Mucosa of descending colon (tissue), 3 donors: Measurements from ENCODE around the gene TMEM31. TPM values are rescaled to one million over a fixed set of nuclear protein-coding genes. Genes with fewer than 3 reads are reported as not detected.

Experiments used
- ATAC-seq: fragments of 200-7000 bp; cut with Tn5 transposase; one replicate; pipeline ENCODE4 v1.9.1; 2020; ENCODE audit warnings: mild to moderate bottlenecking, moderate library complexity
- DNase-seq, 3 donors: peaks; one replicate each; pipeline ENCODE4 v3.0.0-alpha.2; 2020
- H3K36me3 ChIP-seq: fragments of 200-600 bp; one replicate; pipeline ENCODE4 v1.8.0; 2021; ENCODE audit warnings: low read depth, mild to moderate bottlenecking
- H3K4me1 ChIP-seq: fragments of 200-600 bp; one replicate; pipeline ENCODE4 v1.8.0; 2021; ENCODE audit warnings: low read depth, mild to moderate bottlenecking
- H3K4me3 ChIP-seq: fragments of 200-600 bp; one replicate; pipeline ENCODE4 v1.8.0; 2021; ENCODE audit warnings: mild to moderate bottlenecking
- H3K9me3 ChIP-seq: fragments of 200-600 bp; one replicate; pipeline ENCODE4 v1.8.0; 2021; ENCODE audit warnings: mild to moderate bottlenecking
- CTCF ChIP-seq: fragments of 200-600 bp; IDR thresholded peaks from one replicate; pipeline ENCODE4 v1.8.0; 2022; ENCODE audit warnings: antibody characterized with exemption, mild to moderate bottlenecking
- intact Hi-C, 2 donors: fragments of 100-400 bp; cut with DNase I in 1 of 2; cut with micrococcal nuclease in 1 of 2; formaldehyde crosslinking; loops; one replicate each; pipeline versions ENCODE4 v1.11.0 to v1.11.1; 2022; cut with DNase I, micrococcal nuclease
- total RNA-seq, 3 donors: library from RNA; stranded (reverse); fragmentation: NEBNext Ultra II Directional in 2 of 3; extraction: Animal tissue kit (Norgen Biotek cat#: 25700) in 2 of 3; gene quantifications; one replicate each; pipeline versions ENCODE4 v1.2.1 to v1.2.4, GENCODE V29; 2021 to 2023
- donor health status: DM: no; HTN: no; CAD: no; lungs with moderate emphysema.
- donor health status: DM: no; HTN: no; CAD: no.
- donor health status: DM: no; HTN: yes; CAD: no.

Gene TMEM31
- total RNA-seq, 3 donors from 2014 or later, result 0.43 TPM; not detected in 2

DNA sequence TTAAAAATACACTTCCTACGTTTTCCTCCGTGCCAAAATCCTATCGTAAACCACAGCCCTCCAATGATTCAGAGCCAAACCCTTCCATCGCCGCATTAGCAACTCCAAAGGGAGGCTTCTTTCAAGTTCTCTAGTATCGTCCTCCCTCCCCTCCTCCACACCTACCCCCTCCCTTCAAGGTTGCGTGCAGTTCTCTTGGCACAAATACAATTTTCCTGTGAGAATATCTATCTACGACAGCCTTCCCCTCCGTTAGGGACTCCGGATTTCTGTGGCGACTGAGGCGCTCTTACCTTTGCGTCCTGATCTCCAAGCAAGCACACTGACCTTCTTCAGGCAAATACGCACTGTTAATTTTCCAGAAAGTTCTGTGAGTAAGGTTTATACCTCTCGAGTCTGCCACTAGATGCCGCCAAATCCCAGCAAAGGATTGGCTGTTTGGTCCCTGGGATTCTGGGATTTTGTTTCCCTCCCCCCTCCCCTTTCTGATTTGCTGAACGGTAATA is 23.0 kb upstream of the TMEM31 start:
- TF ChIP-seq CTCF, result no peak
- Histone ChIP-seq H3K4me3 (peak overlapping the region; percentile 11), H3K9me3 (no peaks in the 10 kb centered on the region), H3K36me3 (no peaks in the 10 kb centered on the region), H3K4me1 (no peaks in the 10 kb centered on the region)
- intact Hi-C loops, result no loop called here
- peak in 2 of 3 donors; percentile 53 to 74 for DNase-seq
- peak; percentile 18 for ATAC-seq

- TF ChIP-seq CTCF, result peak; percentile 18
- ATAC-seq, result no peak
- Histone ChIP-seq H3K36me3 (no peaks in the 10 kb centered on the region), H3K9me3 (no peaks in the 10 kb centered on the region), H3K4me3 (no peak overlapping the region), H3K4me1 (no peaks in the 10 kb centered on the region)
- intact Hi-C loops, result no loop called here
- DNase-seq, result no peak
Measured at GRCh38 chrX:103688946-103689345, 21.8 kb upstream of the TMEM31 start.

DNA sequence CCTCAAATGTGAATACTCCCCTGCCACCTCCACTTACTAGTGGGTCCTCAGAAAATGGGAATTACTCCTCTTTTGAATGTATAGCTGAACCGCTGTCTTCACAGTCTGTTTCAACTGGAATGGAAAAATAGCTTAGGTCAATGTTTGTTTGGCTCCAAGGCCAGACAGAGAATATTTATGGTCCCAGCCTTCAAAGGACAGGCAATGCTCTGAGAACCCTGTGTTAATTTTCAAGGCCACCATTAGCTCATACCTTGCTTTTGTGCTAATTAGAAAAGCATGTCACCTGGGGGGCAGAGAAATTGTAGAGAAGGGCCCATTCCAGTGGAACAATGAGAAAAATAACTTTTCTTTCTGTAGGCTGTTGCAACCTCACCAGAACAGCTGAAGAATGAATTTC is 19.6 kb upstream of the TMEM31 start:
- intact Hi-C loops, result no loop called here
- no peaks in the 10 kb centered on the region for H3K4me1 ChIP-seq
- no peaks in the 10 kb centered on the region for H3K9me3 ChIP-seq
- H3K4me3 ChIP-seq, result no peak overlapping the region
- ATAC-seq, result no peak
- TF ChIP-seq CTCF, result no peak
- DNase-seq, result no peak
- H3K36me3 ChIP-seq, result no peaks in the 10 kb centered on the region

GRCh38 chrX:103697687-103698086 is 13.0 kb upstream of the TMEM31 start:
- no peaks in the 10 kb centered on the region for H3K36me3 ChIP-seq
- no peak overlapping the region for H3K4me3 ChIP-seq
- DNase-seq (no peak), ATAC-seq (no peak)
- intact Hi-C loops, result no loop called here
- no peaks in the 10 kb centered on the region for H3K4me1 ChIP-seq
- no peaks in the 10 kb centered on the region for H3K9me3 ChIP-seq
- TF ChIP-seq CTCF, result no peak

GRCh38 chrX:103699243-103699642 is 11.5 kb upstream of the TMEM31 start:
- no peaks in the 10 kb centered on the region for H3K4me1 ChIP-seq
- intact Hi-C loops, result no loop called here

More at GRCh38 chrX:103699243-103699642, 11.5 kb upstream of the TMEM31 start:
- no peak for TF ChIP-seq CTCF
- H3K36me3 ChIP-seq, result no peaks in the 10 kb centered on the region
- DNase-seq (no peak), ATAC-seq (no peak)
- H3K9me3 ChIP-seq, result no peaks in the 10 kb centered on the region
- no peak overlapping the region for H3K4me3 ChIP-seq
